HepG2 (cell line): Measurements from ENCODE around the gene SLCO2B1. TPM values are rescaled to one million over a fixed set of nuclear protein-coding genes. Genes with fewer than 3 reads are reported as not detected.

Experiments used
- BHLHE40 ChIP-seq: IDR thresholded peaks from 2 replicates; pipeline ENCODE4 v1.6.1; 2011; ENCODE audit warnings: low read length, improper control_type of control experiment
- CCDC6 ChIP-seq: sonication (generic); formaldehyde crosslinking; IDR thresholded peaks from 2 replicates; pipeline ENCODE4 v1.8.1; 2022; ENCODE audit warnings: mild to moderate bottlenecking, missing genetic modification reagents, moderate library complexity
- ELF3 ChIP-seq: IDR thresholded peaks from 2 replicates; pipeline ENCODE4 v1.6.1; 2016; ENCODE audit warnings: missing genetic modification reagents, missing compliant biosample characterization
- FOSL2 ChIP-seq: sonication (generic); formaldehyde crosslinking; IDR thresholded peaks from 2 replicates; pipeline ENCODE4 v1.4.0; 2020; ENCODE audit warnings: missing genetic modification reagents
- GFI1 ChIP-seq: sonication (generic); formaldehyde crosslinking; IDR thresholded peaks from 2 replicates; pipeline ENCODE4 v1.5.0; 2020; ENCODE audit warnings: missing genetic modification reagents, mild to moderate bottlenecking, borderline replicate concordance
- JUNB ChIP-seq: sonication (generic); formaldehyde crosslinking; IDR thresholded peaks from 2 replicates; pipeline ENCODE4 v1.8.0; 2022; ENCODE audit warnings: missing genetic modification reagents, mild to moderate bottlenecking, borderline replicate concordance
- KMT2A ChIP-seq: sonication (generic); formaldehyde crosslinking; IDR thresholded peaks from 2 replicates; pipeline ENCODE4 v1.4.0; 2020; ENCODE audit warnings: missing genetic modification reagents
- MAX ChIP-seq: IDR thresholded peaks from 2 replicates; pipeline ENCODE4 v1.6.1; 2012; ENCODE audit warnings: inconsistent platforms
- RXRA ChIP-seq: sonication (generic); formaldehyde crosslinking; IDR thresholded peaks from 2 replicates; pipeline ENCODE4 v1.5.1; 2020; ENCODE audit warnings: missing genetic modification reagents
- SALL1 ChIP-seq: sonication (generic); formaldehyde crosslinking; IDR thresholded peaks from 2 replicates; pipeline ENCODE4 v1.8.0; 2022; ENCODE audit warnings: mild to moderate bottlenecking, missing genetic modification reagents
- SMAD1 ChIP-seq: sonication (generic); formaldehyde crosslinking; IDR thresholded peaks from 2 replicates; pipeline ENCODE4 v1.4.0; 2020; ENCODE audit warnings: missing genetic modification reagents, low read depth, mild to moderate bottlenecking, borderline replicate concordance
- SMAD3 ChIP-seq: sonication (generic); formaldehyde crosslinking; IDR thresholded peaks from 2 replicates; pipeline ENCODE4 v1.4.0; 2020; ENCODE audit warnings: missing genetic modification reagents
- TEF ChIP-seq: sonication (generic); formaldehyde crosslinking; IDR thresholded peaks from 2 replicates; pipeline ENCODE4 v1.5.0; 2020; ENCODE audit warnings: missing genetic modification reagents
- ZBTB10 ChIP-seq: sonication (generic); formaldehyde crosslinking; IDR thresholded peaks from 2 replicates; pipeline ENCODE4 v1.4.0; 2020; ENCODE audit warnings: missing genetic modification reagents, borderline replicate concordance
- ZFP37 ChIP-seq: sonication (generic); formaldehyde crosslinking; IDR thresholded peaks from 2 replicates; pipeline ENCODE4 v1.4.0; 2020; ENCODE audit warnings: missing genetic modification reagents, borderline replicate concordance
- ZNF282 ChIP-seq: fragments of 450-650 bp; IDR thresholded peaks from 2 replicates; pipeline ENCODE4 v1.6.1; 2018; ENCODE audit not compliant: partially characterized antibody
- ZNF501 ChIP-seq: sonication (generic); formaldehyde crosslinking; IDR thresholded peaks from 2 replicates; pipeline ENCODE4 v1.5.1; 2020; ENCODE audit warnings: mild to moderate bottlenecking, moderate library complexity, missing genetic modification reagents
- ZNF891 ChIP-seq: sonication (generic); formaldehyde crosslinking; IDR thresholded peaks from 2 replicates; pipeline ENCODE4 v1.5.0; 2020; ENCODE audit warnings: mild to moderate bottlenecking, missing genetic modification reagents
- polyA plus RNA-seq, 8 experiments: library from polyadenylated mRNA; depleted of rRNA in 3 of 8; stranded (reverse) in 7 of 8; unstranded in 1 of 8; fragments of >200 nt; fragmentation: Illumina TruSeq in 4 of 8; extraction: Trizol in 4 of 8; gene quantifications; 2 replicates each; pipeline versions ENCODE4 v1.2.1 to v1.2.3, GENCODE V29; 2011 to 2016; ENCODE audit warnings: low read depth in 4 of 8, missing spikeins in 1 of 8, mixed read lengths in 1 of 8; ENCODE audit not compliant: insufficient read depth in 1 of 8
- total RNA-seq, 5 experiments: library from RNA; depleted of rRNA; stranded (reverse); fragments of >200 nt; fragmentation: Illumina TruSeq; extraction: Trizol; gene quantifications; 2 replicates each; pipeline ENCODE4 v1.2.3, GENCODE V29; 2016; ENCODE audit warnings: low read depth in 1 of 5
- TF ChIP-seq, protein P1 (sequence below): sonication (generic); formaldehyde crosslinking; IDR thresholded peaks from 2 replicates; pipeline ENCODE4 v1.5.1; 2020; ENCODE audit warnings: mild to moderate bottlenecking, missing genetic modification reagents, moderate library complexity

Gene SLCO2B1
- total and polyA plus RNA-seq, 2 of the 13 experiments (the other 11 are each of a cell fraction or from before 2014, with no cell fraction given) = 15.3 to 19.8 TPM

DNA sequence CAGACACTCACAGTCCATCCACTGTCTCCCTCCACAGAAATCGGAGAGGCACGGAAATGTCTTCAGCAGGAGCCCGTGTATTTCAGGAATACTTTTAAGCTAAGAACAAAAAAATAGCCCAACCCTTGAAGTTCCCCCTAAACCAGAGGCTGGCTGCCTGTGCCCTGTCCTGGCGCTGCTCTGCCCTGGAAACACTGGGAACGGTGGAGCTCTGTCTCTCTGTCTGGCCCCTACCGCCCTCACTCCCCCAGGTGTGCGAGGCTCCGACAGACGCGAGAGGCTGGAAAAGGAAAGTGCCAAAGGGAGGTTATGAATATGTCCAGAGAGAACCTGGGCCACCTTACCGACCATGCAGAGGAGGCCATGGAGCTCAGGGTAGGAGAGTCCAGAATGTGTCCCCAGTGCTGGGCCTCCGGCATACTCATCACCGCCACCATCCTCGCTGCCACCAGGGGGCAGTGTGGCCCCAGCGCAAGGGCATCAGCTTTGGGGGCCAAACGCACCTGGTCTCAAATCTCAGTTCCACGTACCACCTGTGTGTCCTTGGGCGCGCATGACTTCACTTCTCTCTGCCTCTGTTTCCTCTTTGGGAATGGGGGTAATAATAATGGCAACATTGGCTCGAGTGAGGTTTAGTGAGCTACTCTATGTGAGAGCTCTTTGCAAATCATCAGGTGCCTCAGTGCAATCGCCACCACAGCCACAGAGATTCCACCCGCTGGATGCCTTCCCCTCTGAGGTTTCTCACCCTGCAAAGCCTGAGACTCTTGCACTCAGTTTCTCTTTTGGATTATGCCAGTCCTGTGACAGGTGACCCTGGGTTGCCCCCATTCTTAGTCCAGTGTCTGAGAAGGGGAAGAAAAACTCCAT is 10.4 kb upstream of the SLCO2B1 start (continued):
- TF ChIP-seq ELF3 (CRISPR knock-in tag) = 0 out of 2 replicates have a peak, but pooled peaks have one; percentile 33
- no peak for TF ChIP-seq ZBTB10 (CRISPR knock-in tag)
- TF ChIP-seq, protein P1, sequence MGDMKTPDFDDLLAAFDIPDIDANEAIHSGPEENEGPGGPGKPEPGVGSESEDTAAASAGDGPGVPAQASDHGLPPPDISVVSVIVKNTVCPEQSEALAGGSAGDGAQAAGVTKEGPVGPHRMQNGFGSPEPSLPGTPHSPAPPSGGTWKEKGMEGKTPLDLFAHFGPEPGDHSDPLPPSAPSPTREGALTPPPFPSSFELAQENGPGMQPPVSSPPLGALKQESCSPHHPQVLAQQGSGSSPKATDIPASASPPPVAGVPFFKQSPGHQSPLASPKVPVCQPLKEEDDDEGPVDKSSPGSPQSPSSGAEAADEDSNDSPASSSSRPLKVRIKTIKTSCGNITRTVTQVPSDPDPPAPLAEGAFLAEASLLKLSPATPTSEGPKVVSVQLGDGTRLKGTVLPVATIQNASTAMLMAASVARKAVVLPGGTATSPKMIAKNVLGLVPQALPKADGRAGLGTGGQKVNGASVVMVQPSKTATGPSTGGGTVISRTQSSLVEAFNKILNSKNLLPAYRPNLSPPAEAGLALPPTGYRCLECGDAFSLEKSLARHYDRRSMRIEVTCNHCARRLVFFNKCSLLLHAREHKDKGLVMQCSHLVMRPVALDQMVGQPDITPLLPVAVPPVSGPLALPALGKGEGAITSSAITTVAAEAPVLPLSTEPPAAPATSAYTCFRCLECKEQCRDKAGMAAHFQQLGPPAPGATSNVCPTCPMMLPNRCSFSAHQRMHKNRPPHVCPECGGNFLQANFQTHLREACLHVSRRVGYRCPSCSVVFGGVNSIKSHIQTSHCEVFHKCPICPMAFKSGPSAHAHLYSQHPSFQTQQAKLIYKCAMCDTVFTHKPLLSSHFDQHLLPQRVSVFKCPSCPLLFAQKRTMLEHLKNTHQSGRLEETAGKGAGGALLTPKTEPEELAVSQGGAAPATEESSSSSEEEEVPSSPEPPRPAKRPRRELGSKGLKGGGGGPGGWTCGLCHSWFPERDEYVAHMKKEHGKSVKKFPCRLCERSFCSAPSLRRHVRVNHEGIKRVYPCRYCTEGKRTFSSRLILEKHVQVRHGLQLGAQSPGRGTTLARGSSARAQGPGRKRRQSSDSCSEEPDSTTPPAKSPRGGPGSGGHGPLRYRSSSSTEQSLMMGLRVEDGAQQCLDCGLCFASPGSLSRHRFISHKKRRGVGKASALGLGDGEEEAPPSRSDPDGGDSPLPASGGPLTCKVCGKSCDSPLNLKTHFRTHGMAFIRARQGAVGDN (CRISPR knock-in tag) = peak; percentile 63
- TF ChIP-seq KMT2A = 0 out of 2 replicates have a peak, but pooled peaks have one; percentile 38
- no peak for TF ChIP-seq ZNF282
- peak; percentile 32; the same call in 1 of the 2 replicates for TF ChIP-seq RXRA (CRISPR knock-in tag)
- TF ChIP-seq MAX = peak; percentile 44; the same call in 1 of the 2 replicates
- TF ChIP-seq ZNF501 (CRISPR knock-in tag) = 0 out of 2 replicates have a peak, but pooled peaks have one; percentile 28
- TF ChIP-seq ZFP37 (CRISPR knock-in tag) = no peak
- no peak for TF ChIP-seq BHLHE40
- 0 out of 2 replicates have a peak, but pooled peaks have one; percentile 52 for TF ChIP-seq CCDC6 (CRISPR knock-in tag)
- TF ChIP-seq GFI1 (CRISPR knock-in tag) = peak; percentile 46; the same call in 1 of the 2 replicates
- peak; percentile 51; the same call in 1 of the 2 replicates for TF ChIP-seq SALL1 (CRISPR knock-in tag)
- 0 out of 2 replicates have a peak, but pooled peaks have one; percentile 44 for TF ChIP-seq ZNF891
- TF ChIP-seq FOSL2 (CRISPR knock-in tag) = peak; percentile 60
- TF ChIP-seq SMAD1 (CRISPR knock-in tag) = no peak
- 0 out of 2 replicates have a peak, but pooled peaks have one; percentile 22 for TF ChIP-seq SMAD3 (CRISPR knock-in tag)
- TF ChIP-seq TEF = no peak
- TF ChIP-seq JUNB (CRISPR knock-in tag) = no peak
